Prostate gland (tissue), 2 donors: ENCODE results near the gene RFTN2. TPM values are rescaled to one million over a fixed set of nuclear protein-coding genes. Genes with fewer than 3 reads are reported as not detected.

ENCODE experiments used
- DNase-seq: peaks from one replicate; pipeline ENCODE4 v3.0.0-alpha.2; 2019; ENCODE audit warnings: low spot score
- H3K27ac ChIP-seq, 2 donors: fragments of 200-600 bp; sonication (generic); 2 replicates each; pipeline ENCODE4 v1.5.1; 2017 to 2019
- H3K27me3 ChIP-seq: fragments of 200-600 bp; sonication (generic); replicated peaks from 2 replicates; pipeline ENCODE4 v1.5.1; 2019; ENCODE audit not compliant: insufficient read depth
- H3K36me3 ChIP-seq, 2 donors: fragments of 200-600 bp; sonication (generic); 1 replicate in 1 of 2; 2 replicates in 1 of 2; pipeline versions ENCODE4 v1.5.1 to v1.8.1; 2017 to 2019
- H3K4me1 ChIP-seq: fragments of 200-600 bp; sonication (generic); replicated peaks from 2 replicates; pipeline ENCODE4 v1.5.1; 2019
- H3K4me3 ChIP-seq, 2 donors: fragments of 200-600 bp; sonication (generic); 2 replicates each; pipeline ENCODE4 v1.5.1; 2017 to 2019
- H3K9me3 ChIP-seq: fragments of 200-600 bp; sonication (generic); 2 replicates; pipeline ENCODE4 v1.5.1; 2017
- CTCF ChIP-seq, 4 experiments: fragments of 200-600 bp in 2 of 4; fragments of 450-650 bp in 2 of 4; sonication (generic) in 2 of 4; IDR thresholded peaks; 1 replicate in 3 of 4; 2 replicates in 1 of 4; pipeline ENCODE4 v1.5.1; 2016 to 2019; ENCODE audit warnings: antibody characterized with exemption in 4 of 4, mild to moderate bottlenecking in 2 of 4, moderate library complexity in 2 of 4
- POLR2A ChIP-seq: fragments of 450-650 bp; IDR thresholded peaks from one replicate; pipeline ENCODE4 v1.6.1; 2016; ENCODE audit warnings: antibody characterized with exemption, mild to moderate bottlenecking
- POLR2AphosphoS5 ChIP-seq: sonication (generic); formaldehyde crosslinking; IDR thresholded peaks from one replicate; pipeline ENCODE4 v1.6.1; 2017; ENCODE audit warnings: antibody characterized with exemption
- WGBS: methylation state at CpG from one replicate; pipeline ENCODE4 v1.1.5; 2018; 5-methylcytosine and 5-hydroxymethylcytosine counted together
- intact Hi-C: fragments of 100-400 bp; cut with DNase I; formaldehyde crosslinking; loops from one replicate; pipeline ENCODE4 v1.14.2; 2022
- total RNA-seq, 2 donors: library from RNA; depleted of rRNA; stranded (reverse); fragments of >200 nt; gene quantifications; one replicate each; pipeline ENCODE4 v1.1.0, GENCODE V29; 2016

RFTN2 gene
- total RNA-seq, 2 donors from 2014 or later: 2.3 to 17.5 TPM

GRCh38 chr2:197633109-197633657 lies 42.2 kb downstream of the RFTN2 start:
- no peak for DNase-seq
- Histone ChIP-seq H3K36me3 (no peaks in the 10 kb centered on the region), H3K4me3 (no peak overlapping the region), H3K27ac (no peak overlapping the region), H3K4me1 (no peaks in the 10 kb centered on the region), H3K27me3 (no peaks in the 10 kb centered on the region), H3K9me3 (no peaks in the 10 kb centered on the region)
- intact Hi-C loops: no loop called here
- no peak for TF ChIP-seq POLR2AphosphoS5
- TF ChIP-seq CTCF (IDR thresholded peaks at IDR 0.05): no peak
- no peak for TF ChIP-seq POLR2A

DNA sequence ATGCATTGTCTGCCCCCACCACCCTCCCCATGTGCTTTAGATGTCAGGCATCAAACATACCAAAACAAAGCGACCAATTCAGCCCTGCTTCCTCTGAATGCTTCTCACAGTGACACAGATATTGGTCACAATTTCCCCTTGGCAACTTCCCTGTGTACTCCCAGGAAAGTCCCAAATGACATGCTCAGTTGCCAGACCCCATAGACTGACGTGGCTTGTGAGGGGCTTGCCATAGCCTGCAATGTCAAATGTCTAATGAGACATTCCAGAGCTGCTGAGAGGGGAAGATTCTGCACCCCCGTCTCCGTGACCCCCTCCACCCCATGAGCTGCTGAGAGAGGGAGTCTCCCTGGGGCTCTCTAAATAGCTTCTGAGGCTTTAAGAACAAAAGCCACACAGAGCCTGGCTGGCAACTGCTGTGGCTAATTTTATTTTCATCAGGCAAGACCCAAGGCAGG lies 47.3 kb downstream of the RFTN2 start:
- H3K36me3 ChIP-seq: no peaks in the 10 kb centered on the region
- H3K27me3 ChIP-seq: no peaks in the 10 kb centered on the region
- no peaks in the 10 kb centered on the region for H3K9me3 ChIP-seq
- 25% methylated on average over 4 of the region's 4 CpGs for WGBS
- TF ChIP-seq POLR2A: no peak
- TF ChIP-seq CTCF (IDR thresholded peaks at IDR 0.05): no peak
- no peak for TF ChIP-seq POLR2AphosphoS5
- no peak overlapping the region for H3K4me3 ChIP-seq
- H3K4me1 ChIP-seq: no peaks in the 10 kb centered on the region
- no peak overlapping the region for H3K27ac ChIP-seq
- no peak for DNase-seq
- intact Hi-C loops: no loop called here

GRCh38 chr2:197626965-197627625 lies 48.3 kb downstream of the RFTN2 start:
- WGBS: 85% methylated on average over 7 of the region's 7 CpGs
- H3K27ac ChIP-seq: no peak overlapping the region
- H3K4me1 ChIP-seq: no peaks in the 10 kb centered on the region
- DNase-seq: no peak
- H3K9me3 ChIP-seq: no peaks in the 10 kb centered on the region
- TF ChIP-seq POLR2A: no peak
- TF ChIP-seq CTCF (IDR thresholded peaks at IDR 0.05): no peak
- TF ChIP-seq POLR2AphosphoS5: no peak
- H3K36me3 ChIP-seq: no peaks in the 10 kb centered on the region
- intact Hi-C loops: no loop called here
- no peak overlapping the region for H3K4me3 ChIP-seq
- H3K27me3 ChIP-seq: no peaks in the 10 kb centered on the region

DNA sequence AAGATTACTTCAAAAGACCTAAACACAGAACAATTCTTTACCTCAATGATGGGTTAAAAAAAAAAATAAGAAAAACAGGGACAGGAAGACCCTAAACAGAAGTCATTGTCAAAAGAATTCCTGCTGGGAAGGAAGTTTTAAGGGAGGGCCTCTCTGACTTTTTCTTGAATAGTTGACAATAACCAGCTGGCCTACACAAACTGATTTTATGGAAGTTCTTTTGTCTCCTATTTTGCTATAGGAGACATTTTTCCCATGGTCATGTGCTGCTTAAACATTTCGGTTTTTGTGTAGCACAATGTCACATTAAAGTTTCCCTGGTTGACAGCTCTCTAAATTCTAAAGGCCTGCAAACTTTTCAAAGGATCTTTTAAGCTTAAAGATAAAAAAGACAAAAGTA lies 55.3 kb downstream of the RFTN2 start:
- Histone ChIP-seq H3K4me3 (no peak overlapping the region), H3K27ac (no peak overlapping the region), H3K27me3 (no peaks in the 10 kb centered on the region), H3K36me3 (no peaks in the 10 kb centered on the region), H3K4me1 (no peaks in the 10 kb centered on the region), H3K9me3 (no peaks in the 10 kb centered on the region)
- WGBS: 54% methylated on average over 1 of the region's 1 CpG
- intact Hi-C loops: no loop called here
- TF ChIP-seq CTCF (IDR thresholded peaks at IDR 0.05): no peak
- no peak for TF ChIP-seq POLR2AphosphoS5
- no peak for TF ChIP-seq POLR2A
- no peak for DNase-seq

DNA sequence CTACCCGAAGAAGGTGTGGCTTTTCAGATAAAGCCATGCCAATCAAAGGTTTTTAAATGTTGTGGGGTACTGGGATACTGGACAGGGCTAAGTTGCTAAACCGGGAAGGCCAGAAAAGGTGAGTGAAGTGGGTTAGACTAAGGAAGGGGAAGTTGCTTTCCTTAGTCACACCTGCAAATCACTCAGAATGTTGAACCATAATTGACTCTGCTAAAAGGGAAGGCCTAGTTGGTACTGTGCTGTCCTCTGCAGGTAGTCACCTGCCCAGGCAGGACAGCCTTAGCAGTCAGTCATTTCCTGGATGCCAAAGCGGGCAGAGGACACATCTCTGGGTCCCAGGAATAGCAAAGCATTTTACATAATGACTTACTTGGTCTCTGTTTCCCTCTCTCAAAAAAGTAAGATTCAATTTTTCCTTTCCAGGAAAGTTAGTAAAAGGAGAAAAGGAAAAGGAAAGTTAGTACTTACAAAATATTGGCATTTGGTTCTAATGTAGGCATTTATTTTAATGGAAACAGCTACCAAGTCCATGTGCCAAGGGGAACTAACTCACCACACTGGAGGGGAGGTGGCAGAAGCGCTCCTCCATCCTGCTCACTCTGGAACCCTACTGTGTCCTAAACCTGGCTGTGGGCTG lies 60.3 kb downstream of the RFTN2 start:
- intact Hi-C loops: no loop called here
- peak; percentile 54 for DNase-seq
- no peaks in the 10 kb centered on the region for H3K27me3 ChIP-seq
- H3K36me3 ChIP-seq: no peaks in the 10 kb centered on the region
- H3K27ac ChIP-seq: peak overlapping the region; percentile 29 to 55
- no peaks in the 10 kb centered on the region for H3K9me3 ChIP-seq
- H3K4me3 ChIP-seq: no peak overlapping the region
- WGBS: 52% methylated on average over 4 of the region's 4 CpGs
- TF ChIP-seq POLR2A: no peak
- peak; percentile 62 for TF ChIP-seq POLR2AphosphoS5
- TF ChIP-seq CTCF (IDR thresholded peaks at IDR 0.05): peak in 3 of 4 experiments; percentile 27 to 64 (median 52)
- peaks cover 12% of the 10 kb centered on the region for H3K4me1 ChIP-seq
